GM21529 (cell line): ENCODE data around the gene PAGE5.

Source experiments
- ATAC-seq: cut with Tn5 transposase; IDR thresholded peaks from one replicate; pipeline ENCODE4 v1.9.1; 2021; ENCODE audit not compliant: unreplicated experiment

The PAGE5 gene

DNA sequence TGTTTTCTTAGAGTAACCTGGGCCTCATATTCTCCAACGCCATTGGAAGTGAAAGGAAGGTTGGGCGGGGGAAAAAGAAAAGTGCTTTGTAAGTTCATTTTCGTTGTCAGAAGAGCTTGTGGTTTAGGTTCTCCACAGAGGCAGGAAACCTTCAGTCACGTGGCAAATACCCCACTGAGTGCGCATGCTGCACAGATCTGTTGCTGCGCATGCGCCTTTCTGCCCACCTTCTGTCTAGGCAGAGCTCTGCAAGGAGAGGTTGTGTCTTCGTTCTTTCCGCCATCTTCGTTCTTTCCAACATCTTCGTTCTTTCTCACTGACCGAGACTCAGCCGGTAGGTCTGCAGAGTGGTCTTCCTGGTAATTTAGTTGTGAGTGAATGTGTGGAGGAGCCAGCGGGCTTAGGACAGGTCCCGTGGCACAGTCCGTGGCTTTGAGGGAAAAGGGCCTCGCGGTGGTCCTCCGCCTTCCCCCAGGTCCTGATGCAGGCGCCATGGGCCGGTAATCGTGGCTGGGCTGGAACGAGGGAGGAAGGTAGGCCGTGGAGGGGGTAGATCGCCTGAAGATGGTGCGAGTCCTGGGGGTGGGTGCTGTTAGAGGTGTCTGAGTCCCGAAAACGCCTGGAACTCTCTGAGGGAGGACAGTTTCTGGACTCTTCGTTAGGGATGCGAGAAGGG is at the start of gene PAGE5:
TSS of gene PAGE5 (plus strand) at position 228 of the 676 bp plus-strand sequence. CDS start 1,037 bp downstream, outside the sequence.
- ATAC-seq: no peak

- ATAC-seq: no peak
Measured at GRCh38 chrX:55187281-55187680, 32.9 kb upstream of the PAGE5 start.

DNA sequence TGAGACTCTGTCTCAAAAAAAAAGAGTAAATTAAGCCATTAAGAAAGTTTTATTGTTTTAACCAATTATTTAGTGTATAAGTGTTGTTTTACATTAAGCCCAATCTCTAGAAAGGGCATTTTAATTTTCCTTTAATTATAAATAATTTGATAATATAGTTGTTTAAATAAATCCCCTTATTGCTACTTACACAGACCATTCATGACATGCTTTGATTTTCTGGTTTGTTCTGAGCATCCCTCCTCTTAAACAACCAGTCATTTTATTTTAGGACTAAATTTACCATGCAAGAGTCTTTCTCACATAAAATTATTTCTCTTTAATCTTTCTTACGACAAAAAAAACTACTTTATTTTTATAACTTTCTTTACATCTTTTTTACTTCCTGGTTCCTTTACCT is 23.5 kb upstream of the PAGE5 start:
- no peak for ATAC-seq

DNA sequence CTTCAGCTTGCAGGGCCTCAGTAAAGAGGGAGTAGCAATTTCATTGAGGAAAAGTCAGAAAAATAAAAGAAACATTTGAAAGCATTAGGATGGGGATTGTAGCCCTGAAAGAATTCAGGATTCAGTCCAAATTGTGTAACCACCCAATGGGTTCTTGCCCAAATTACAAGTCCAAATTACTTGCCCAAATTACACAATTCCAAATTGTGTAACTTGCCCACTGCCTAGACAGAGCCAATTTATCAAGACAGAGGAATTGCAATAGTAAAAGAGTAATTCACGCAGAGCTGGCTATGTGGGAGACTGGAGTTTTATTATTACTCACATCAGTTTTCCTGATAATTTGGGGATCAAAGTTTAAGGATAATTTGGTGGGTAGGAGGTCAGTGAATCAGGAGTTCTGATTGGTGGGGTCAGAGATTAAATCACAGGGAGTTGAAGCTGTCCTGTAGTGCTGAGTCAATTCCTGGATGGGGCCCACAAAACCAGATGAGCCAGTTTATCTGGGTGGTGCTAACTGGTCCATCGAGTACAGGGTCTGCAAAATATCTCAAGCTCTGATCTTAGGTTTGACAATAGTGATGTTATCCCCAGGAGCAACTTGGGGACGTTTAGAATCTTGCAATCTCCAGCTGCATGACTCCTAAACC is 18.1 kb upstream of the PAGE5 start:
- no peak for ATAC-seq

DNA sequence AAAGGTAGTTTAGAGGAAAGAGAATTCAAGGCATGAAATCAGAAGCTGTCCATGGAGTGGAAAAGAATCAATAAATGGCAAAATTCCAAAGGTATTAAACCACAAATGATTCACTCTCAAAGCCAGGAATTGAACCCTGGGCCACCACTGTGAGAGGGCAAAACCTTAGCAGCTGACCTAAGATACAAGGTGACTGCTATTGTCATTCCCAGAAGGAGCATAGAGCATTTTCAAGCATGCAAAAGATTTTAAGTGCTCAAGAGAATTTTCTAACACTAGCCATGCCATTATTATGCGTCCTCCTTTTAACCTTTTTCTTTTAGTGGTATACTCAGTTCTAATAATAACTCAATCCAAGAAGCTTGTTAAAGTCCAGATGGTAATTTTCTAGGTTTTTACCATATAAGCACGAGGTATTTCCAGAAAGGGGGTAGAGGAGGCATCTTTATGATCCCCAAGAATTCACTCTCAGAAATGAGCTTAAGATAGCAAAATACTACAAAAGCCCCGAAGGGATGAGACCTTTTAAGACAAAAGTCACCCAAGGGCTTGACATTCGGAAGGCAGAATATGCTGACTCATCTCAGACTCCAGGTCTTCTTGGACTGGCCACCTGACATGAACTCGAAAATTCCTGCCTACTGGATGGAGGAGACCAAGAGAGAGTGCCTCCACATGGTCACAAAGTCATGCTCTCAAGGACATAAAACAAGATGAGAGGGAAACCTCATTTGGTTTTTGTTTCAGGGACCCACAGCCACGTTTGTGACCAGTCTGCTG is 13.8 kb upstream of the PAGE5 start:
- no peak for ATAC-seq

DNA sequence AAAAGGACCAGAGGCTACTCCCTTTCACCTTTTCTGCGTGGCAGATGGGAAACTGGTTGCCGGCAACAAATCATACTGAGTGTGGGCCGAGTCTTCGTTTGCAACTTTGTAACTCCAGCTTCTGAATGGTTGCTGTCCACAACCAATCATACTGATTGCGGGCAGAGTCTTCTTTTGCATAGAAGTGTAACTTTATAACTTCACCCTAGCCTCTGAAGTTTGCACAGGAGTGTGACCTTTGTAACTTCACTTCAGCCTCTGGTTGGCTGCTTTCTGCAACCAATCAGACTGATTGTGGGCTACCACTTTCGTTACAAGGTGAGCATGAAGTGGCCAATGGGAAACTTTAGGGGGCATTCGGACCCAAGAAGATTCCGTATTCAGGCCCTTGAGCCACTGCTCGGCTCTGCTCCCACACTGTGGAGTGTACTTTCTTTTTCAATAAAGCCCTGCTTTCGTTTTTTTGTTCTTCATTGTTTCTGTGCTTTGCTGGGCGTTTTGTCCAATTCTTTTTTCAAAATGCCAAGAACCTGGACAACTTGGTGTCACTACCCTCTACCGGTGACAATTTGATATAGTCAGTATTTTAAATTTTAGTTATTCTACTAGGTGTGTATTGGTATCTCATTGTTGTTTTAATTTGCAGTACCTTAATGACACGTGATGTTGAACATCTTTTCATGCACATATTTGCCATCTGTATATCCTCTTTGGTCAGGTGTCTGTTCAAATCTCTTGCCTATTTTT is 9.0 kb upstream of the PAGE5 start:
- ATAC-seq: no peak

DNA sequence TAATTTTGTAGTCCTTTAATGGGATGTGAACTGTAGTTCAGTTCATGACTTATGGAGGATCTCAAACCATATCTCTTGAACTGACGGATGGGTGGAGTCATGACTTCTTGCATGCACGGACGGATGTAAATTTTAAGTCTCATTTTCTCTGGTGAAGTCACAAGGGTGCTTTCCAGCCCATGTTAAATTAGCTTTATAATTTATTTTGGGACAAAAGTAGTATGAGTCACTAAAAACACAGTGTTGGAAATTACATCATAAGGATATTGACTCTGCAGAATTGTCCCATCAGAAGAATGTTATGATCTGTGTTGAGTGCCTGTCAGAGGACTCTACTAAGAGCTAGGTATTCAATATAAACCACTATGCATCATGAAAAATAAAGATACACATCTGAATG is 6.8 kb upstream of the PAGE5 start:
- ATAC-seq: no peak

DNA sequence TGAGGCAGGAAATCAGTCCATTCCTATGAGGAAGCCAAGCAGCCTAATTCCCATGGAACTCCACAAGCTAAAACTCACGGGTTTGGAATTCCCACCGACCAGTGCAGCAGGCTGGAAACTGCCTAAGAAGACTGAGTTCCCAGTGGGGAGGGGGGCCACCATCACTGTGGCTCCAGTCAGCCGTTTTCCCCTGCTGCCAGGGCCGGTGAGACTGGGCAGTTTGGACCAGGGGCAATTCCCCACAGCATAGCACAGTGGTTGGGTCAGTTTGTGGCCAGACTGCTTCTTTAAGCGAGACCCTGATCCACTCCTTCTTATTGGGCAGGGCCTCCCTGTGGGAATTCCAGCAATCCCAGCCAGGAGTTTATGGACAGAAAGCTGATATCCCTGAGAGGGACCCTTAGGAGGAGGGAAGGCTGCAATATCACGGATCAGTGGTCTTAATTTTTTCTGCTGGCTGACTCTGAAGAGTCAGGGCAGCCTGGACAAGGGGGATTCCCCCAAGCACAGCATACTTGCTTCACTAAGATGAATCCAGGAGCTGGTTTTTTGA is 20.7 kb downstream of the PAGE5 start:
- no peak for ATAC-seq

DNA sequence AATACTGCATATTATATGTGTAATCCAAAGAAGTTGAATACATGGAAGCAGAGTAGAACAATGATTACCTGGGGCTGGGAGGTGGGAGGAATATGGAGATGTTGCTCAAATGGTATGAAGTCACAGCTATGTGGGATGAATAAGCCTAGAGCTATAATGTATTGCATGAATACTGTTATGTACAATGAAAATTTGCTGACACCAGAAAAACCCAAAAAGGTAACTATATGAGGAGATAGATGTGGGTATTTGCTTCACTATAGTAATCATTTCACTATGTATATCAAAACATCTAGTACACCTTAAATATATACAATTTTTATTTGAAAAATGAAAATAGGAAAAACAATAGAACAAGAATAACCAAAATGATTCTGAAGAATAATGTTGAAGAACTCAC is 33.4 kb downstream of the PAGE5 start:
- ATAC-seq: no peak

- no peak for ATAC-seq
Measured at GRCh38 chrX:55260806-55261205, 40.7 kb downstream of the PAGE5 start.

- ATAC-seq: no peak
Measured at GRCh38 chrX:55264816-55265215, 44.7 kb downstream of the PAGE5 start, which contains the start of gene PAGE3. Gene PAGE3, minus strand, starts transcription at chrX:55264916. Its CDS starts 1,013 bp downstream, at chrX:55263903.
